ENCODE data around the gene KCTD17. TPM values are rescaled to one million over a fixed set of nuclear protein-coding genes. Genes with fewer than 3 reads are reported as not detected.

The KCTD17 gene
- total and polyA plus RNA-seq, 2 of the 13 experiments (the other 11 are each of a cell fraction or from before 2014, with no cell fraction given) = 5.3 to 11.7 TPM

DNA sequence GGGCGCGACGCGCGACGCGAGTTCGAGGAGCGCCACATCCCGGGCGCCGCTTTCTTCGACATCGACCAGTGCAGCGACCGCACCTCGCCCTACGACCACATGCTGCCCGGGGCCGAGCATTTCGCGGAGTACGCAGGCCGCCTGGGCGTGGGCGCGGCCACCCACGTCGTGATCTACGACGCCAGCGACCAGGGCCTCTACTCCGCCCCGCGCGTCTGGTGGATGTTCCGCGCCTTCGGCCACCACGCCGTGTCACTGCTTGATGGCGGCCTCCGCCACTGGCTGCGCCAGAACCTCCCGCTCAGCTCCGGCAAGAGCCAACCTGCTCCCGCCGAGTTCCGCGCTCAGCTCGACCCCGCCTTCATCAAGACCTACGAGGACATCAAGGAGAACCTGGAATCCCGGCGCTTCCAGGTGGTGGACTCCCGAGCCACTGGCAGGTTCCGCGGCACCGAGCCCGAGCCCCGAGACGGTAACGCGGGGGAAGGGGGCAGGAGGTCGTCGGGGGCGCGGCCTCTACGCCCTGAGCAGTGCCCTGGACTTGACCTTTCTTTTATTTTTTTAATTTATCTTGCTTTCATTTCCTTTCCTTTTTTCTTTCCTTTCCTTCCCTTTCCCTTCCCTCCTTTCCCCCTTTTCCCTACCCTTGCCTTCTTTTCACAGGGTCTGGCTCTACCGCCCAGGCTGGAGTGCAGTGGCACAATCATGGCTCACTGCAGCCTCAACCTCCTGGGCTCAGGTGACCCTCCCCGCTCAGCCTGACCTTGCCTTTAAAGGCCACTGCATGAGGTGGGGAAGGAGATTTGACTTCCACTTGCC lies 27.0 kb upstream of the KCTD17 start (continued):
- no peak for TF ChIP-seq ZNF282 (IDR thresholded peaks at IDR 0.05; ENCODE audit: partially characterized antibody)
- TF ChIP-seq ZNF20 (CRISPR knock-in tag; IDR thresholded peaks at IDR 0.05) = no peak
- TF ChIP-seq RERE (CRISPR knock-in tag; IDR thresholded peaks at IDR 0.05; ENCODE audit: low read depth) = no peak
- TF ChIP-seq, protein P1, sequence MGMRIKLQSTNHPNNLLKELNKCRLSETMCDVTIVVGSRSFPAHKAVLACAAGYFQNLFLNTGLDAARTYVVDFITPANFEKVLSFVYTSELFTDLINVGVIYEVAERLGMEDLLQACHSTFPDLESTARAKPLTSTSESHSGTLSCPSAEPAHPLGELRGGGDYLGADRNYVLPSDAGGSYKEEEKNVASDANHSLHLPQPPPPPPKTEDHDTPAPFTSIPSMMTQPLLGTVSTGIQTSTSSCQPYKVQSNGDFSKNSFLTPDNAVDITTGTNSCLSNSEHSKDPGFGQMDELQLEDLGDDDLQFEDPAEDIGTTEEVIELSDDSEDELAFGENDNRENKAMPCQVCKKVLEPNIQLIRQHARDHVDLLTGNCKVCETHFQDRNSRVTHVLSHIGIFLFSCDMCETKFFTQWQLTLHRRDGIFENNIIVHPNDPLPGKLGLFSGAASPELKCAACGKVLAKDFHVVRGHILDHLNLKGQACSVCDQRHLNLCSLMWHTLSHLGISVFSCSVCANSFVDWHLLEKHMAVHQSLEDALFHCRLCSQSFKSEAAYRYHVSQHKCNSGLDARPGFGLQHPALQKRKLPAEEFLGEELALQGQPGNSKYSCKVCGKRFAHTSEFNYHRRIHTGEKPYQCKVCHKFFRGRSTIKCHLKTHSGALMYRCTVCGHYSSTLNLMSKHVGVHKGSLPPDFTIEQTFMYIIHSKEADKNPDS (CRISPR knock-in tag; IDR thresholded peaks at IDR 0.05) = no peak
- no peak for TF ChIP-seq FOXK1 (CRISPR knock-in tag; IDR thresholded peaks at IDR 0.05; ENCODE audit: borderline replicate concordance, low read depth)
- no peak for TF ChIP-seq MAF1 (CRISPR knock-in tag; IDR thresholded peaks at IDR 0.05; ENCODE audit: borderline replicate concordance)
- TF ChIP-seq ZNF510 (CRISPR knock-in tag; IDR thresholded peaks at IDR 0.05; ENCODE audit: low read depth) = no peak
- TF ChIP-seq MAZ (IDR thresholded peaks at IDR 0.05; ENCODE audit: borderline replicate concordance, low read depth, low read length) = no peak
- TF ChIP-seq MAZ (CRISPR knock-in tag; IDR thresholded peaks at IDR 0.05; ENCODE audit: low read depth) = peak; percentile 46; the same call in 1 of the 2 replicates
- no peak for TF ChIP-seq ZNF232 (CRISPR knock-in tag; IDR thresholded peaks at IDR 0.05; ENCODE audit: borderline replicate concordance)
- TF ChIP-seq RBFOX2 (IDR thresholded peaks at IDR 0.05; ENCODE audit: low read depth, low read length) = peak; percentile 82
